Upper lobe of left lung (tissue), 6 donors: ENCODE data around the gene ATP23. TPM values are rescaled to one million over a fixed set of nuclear protein-coding genes. Genes with fewer than 3 reads are reported as not detected.

ENCODE experiments used
- ATAC-seq, 2 donors: fragments of 200-7000 bp; cut with Tn5 transposase; one replicate each; pipeline ENCODE4 v1.9.1; 2022; ENCODE audit warnings: mild to moderate bottlenecking in 2 of 2, moderate library complexity in 2 of 2; ENCODE audit not compliant: low FRiP score in 2 of 2
- DNase-seq, 2 donors: peaks; one replicate each; pipeline ENCODE4 v3.0.0-alpha.2; 2019 to 2020
- H3K27ac ChIP-seq, 4 donors: fragments of 200-600 bp; sonication (generic); one replicate each; pipeline ENCODE4 v1.5.1; 2016 to 2019
- H3K27me3 ChIP-seq, 4 donors: fragments of 200-600 bp; sonication (generic); one replicate each; pipeline ENCODE4 v1.5.1; 2017 to 2019
- H3K36me3 ChIP-seq, 4 donors: fragments of 200-600 bp; sonication (generic); one replicate each; pipeline ENCODE4 v1.5.1; 2016 to 2019
- H3K4me1 ChIP-seq, 4 donors: fragments of 200-600 bp; sonication (generic); one replicate each; pipeline ENCODE4 v1.5.1; 2018 to 2019
- H3K4me3 ChIP-seq, 4 donors: fragments of 200-600 bp; sonication (generic); one replicate each; pipeline ENCODE4 v1.5.1; 2017 to 2019; ENCODE audit warnings: mild to moderate bottlenecking in 2 of 4, moderate library complexity in 1 of 4
- H3K9me3 ChIP-seq, 4 donors: fragments of 200-600 bp; sonication (generic); one replicate each; pipeline ENCODE4 v1.5.1; 2018 to 2019
- EP300 ChIP-seq, 4 donors: sonication (generic); formaldehyde crosslinking; IDR thresholded peaks; one replicate each; pipeline ENCODE4 v1.5.1; 2017; ENCODE audit warnings: antibody characterized with exemption in 4 of 4, control low read depth in 2 of 4
- POLR2A ChIP-seq, 4 donors: fragments of 450-650 bp; IDR thresholded peaks; one replicate each; pipeline ENCODE4 v1.5.1; 2016 to 2017; ENCODE audit warnings: antibody characterized with exemption in 4 of 4, mild to moderate bottlenecking in 2 of 4
- POLR2AphosphoS5 ChIP-seq, 2 donors: sonication (generic); formaldehyde crosslinking; IDR thresholded peaks; one replicate each; pipeline ENCODE4 v1.5.1; 2017; ENCODE audit warnings: antibody characterized with exemption in 2 of 2
- whole genome bisulfite sequencing, 2 donors: methylation state at CpG; one replicate each; pipeline ENCODE4 v1.1.5; 2017 to 2018; 5-methylcytosine and 5-hydroxymethylcytosine counted together
- total RNA-seq, 6 donors: library from RNA; depleted of rRNA in 4 of 6; stranded (reverse); fragments of >200 nt in 4 of 6; gene quantifications; one replicate each; pipeline versions ENCODE4 v1.1.0 to v1.2.1, GENCODE V29; 2016 to 2021
- TF ChIP-seq, protein P1 (sequence below), 6 experiments: fragments of 450-650 bp in 4 of 6; fragments of 200-600 bp in 2 of 6; sonication (generic) in 2 of 6; IDR thresholded peaks; one replicate each; pipeline ENCODE4 v1.5.1; 2016 to 2019; ENCODE audit warnings: antibody characterized with exemption in 6 of 6
- donor health status: DM: no; HTN: no; CAD: no; lungs with moderate emphysema.
- donor health status: DM: no; HTN: yes; CAD: no; lungs with severe emphysema.

ATP23 gene
- total RNA-seq, 6 donors from 2014 or later: 4.7 to 18.8 (median 7.7) TPM; not detected in 1

- WGBS, 2 donors: 90 to 96% methylated on average over 4 of the region's 4 CpGs
- DNase-seq (no peak), ATAC-seq (no peak)
- Histone ChIP-seq H3K9me3 (no peaks in the 10 kb centered on the region), H3K36me3 (peaks cover 0 to 6% (median 0%) of the 10 kb centered on the region in 4 donors), H3K27me3 (no peaks in the 10 kb centered on the region), H3K4me3 (no peak overlapping the region), H3K4me1 (peaks cover 6 to 17% (median 13%) of the 10 kb centered on the region in 4 donors), H3K27ac (no peak overlapping the region)
- TF ChIP-seq POLR2AphosphoS5 (IDR thresholded peaks at IDR 0.05) (no peak), EP300 (IDR thresholded peaks at IDR 0.05) (no peak), POLR2A (IDR thresholded peaks at IDR 0.05) (no peak)
- TF ChIP-seq, protein P1, sequence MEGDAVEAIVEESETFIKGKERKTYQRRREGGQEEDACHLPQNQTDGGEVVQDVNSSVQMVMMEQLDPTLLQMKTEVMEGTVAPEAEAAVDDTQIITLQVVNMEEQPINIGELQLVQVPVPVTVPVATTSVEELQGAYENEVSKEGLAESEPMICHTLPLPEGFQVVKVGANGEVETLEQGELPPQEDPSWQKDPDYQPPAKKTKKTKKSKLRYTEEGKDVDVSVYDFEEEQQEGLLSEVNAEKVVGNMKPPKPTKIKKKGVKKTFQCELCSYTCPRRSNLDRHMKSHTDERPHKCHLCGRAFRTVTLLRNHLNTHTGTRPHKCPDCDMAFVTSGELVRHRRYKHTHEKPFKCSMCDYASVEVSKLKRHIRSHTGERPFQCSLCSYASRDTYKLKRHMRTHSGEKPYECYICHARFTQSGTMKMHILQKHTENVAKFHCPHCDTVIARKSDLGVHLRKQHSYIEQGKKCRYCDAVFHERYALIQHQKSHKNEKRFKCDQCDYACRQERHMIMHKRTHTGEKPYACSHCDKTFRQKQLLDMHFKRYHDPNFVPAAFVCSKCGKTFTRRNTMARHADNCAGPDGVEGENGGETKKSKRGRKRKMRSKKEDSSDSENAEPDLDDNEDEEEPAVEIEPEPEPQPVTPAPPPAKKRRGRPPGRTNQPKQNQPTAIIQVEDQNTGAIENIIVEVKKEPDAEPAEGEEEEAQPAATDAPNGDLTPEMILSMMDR (IDR thresholded peaks at IDR 0.05): no peak
Measured at GRCh38 chr12:57944313-57945023, 3.1 kb downstream of the ATP23 start.

- TF ChIP-seq, protein P1 (IDR thresholded peaks at IDR 0.05): no peak
- TF ChIP-seq POLR2AphosphoS5 (IDR thresholded peaks at IDR 0.05): no peak
- no peak for TF ChIP-seq POLR2A (IDR thresholded peaks at IDR 0.05)
- TF ChIP-seq EP300 (IDR thresholded peaks at IDR 0.05): no peak
- ATAC-seq: no peak
- H3K4me3 ChIP-seq: no peak overlapping the region
- 92 to 94% methylated on average over 2 of the region's 2 CpGs for WGBS, 2 donors
- H3K9me3 ChIP-seq: no peaks in the 10 kb centered on the region
- peaks cover 0 to 59% (median 9%) of the 10 kb centered on the region in 4 donors for H3K36me3 ChIP-seq
- H3K27ac ChIP-seq: no peak overlapping the region
- no peak for DNase-seq
- no peaks in the 10 kb centered on the region for H3K27me3 ChIP-seq
- no peaks in the 10 kb centered on the region for H3K4me1 ChIP-seq
Measured at GRCh38 chr12:57952766-57953165, 11.4 kb downstream of the ATP23 start.

GRCh38 chr12:57954768-57955167, 13.4 kb downstream of the ATP23 start:
- Histone ChIP-seq H3K36me3 (peaks cover 0 to 62% (median 14%) of the 10 kb centered on the region in 4 donors), H3K27me3 (no peaks in the 10 kb centered on the region), H3K27ac (no peak overlapping the region), H3K9me3 (peaks cover 0 to 4% (median 0%) of the 10 kb centered on the region in 4 donors), H3K4me1 (no peaks in the 10 kb centered on the region), H3K4me3 (no peak overlapping the region)
- DNase-seq (no peak), ATAC-seq (no peak)
- TF ChIP-seq POLR2A (IDR thresholded peaks at IDR 0.05): no peak
- TF ChIP-seq, protein P1 (IDR thresholded peaks at IDR 0.05): no peak
- WGBS, 2 donors: 91 to 92% methylated on average over 1 of the region's 1 CpG

DNA sequence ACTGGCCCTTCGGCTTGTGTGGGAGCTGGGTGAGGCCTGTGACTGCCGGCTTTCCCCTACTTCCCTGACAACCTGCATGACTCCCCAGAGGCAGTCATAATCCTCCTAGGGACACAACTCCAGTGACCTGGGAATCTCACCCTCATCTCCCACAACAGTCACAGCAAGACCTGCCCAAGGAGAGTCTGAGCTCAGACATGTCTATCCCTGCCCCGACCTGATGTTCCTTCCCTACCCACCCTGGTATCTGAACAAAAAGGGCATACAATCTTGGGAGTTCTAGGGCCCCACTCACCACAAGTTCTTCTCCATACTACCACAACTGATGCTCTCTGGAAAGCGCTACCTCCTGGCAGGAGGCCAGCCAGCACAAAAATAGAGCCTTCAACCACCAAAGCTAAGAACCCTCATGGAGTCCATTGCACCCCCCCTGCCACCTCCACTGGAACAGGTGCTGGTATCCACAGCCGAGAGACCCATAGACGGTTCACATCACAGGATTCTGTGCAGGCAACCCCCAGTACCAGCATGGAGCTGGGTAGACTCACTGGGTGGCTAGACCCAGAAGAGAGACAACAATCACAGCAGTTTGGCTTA, 16.8 kb downstream of the ATP23 start:
- peaks cover 0 to 6% (median 3%) of the 10 kb centered on the region in 4 donors for H3K9me3 ChIP-seq
- peaks cover 0 to 44% (median 13%) of the 10 kb centered on the region in 4 donors for H3K36me3 ChIP-seq
- no peaks in the 10 kb centered on the region for H3K27me3 ChIP-seq
- WGBS, 2 donors: 93 to 100% methylated on average over 4 to 6 of the region's 6 CpGs
- DNase-seq (no peak), ATAC-seq (no peak)
- H3K27ac ChIP-seq: no peak overlapping the region
- no peaks in the 10 kb centered on the region for H3K4me1 ChIP-seq
- no peak overlapping the region for H3K4me3 ChIP-seq
- TF ChIP-seq POLR2AphosphoS5 (IDR thresholded peaks at IDR 0.05): no peak
- no peak for TF ChIP-seq POLR2A (IDR thresholded peaks at IDR 0.05)
- TF ChIP-seq, protein P1 (IDR thresholded peaks at IDR 0.05): no peak
- no peak for TF ChIP-seq EP300 (IDR thresholded peaks at IDR 0.05)
